EL (cell line): ENCODE results near the gene LAMTOR2.
A peak's percentile ranks its signal among the peaks of the same experiment; 100 is the strongest.

ENCODE experiments used
- DNase-seq: peaks from one replicate; pipeline ENCODE4 v3.0.0-alpha.2; 2016

The LAMTOR2 gene

DNA sequence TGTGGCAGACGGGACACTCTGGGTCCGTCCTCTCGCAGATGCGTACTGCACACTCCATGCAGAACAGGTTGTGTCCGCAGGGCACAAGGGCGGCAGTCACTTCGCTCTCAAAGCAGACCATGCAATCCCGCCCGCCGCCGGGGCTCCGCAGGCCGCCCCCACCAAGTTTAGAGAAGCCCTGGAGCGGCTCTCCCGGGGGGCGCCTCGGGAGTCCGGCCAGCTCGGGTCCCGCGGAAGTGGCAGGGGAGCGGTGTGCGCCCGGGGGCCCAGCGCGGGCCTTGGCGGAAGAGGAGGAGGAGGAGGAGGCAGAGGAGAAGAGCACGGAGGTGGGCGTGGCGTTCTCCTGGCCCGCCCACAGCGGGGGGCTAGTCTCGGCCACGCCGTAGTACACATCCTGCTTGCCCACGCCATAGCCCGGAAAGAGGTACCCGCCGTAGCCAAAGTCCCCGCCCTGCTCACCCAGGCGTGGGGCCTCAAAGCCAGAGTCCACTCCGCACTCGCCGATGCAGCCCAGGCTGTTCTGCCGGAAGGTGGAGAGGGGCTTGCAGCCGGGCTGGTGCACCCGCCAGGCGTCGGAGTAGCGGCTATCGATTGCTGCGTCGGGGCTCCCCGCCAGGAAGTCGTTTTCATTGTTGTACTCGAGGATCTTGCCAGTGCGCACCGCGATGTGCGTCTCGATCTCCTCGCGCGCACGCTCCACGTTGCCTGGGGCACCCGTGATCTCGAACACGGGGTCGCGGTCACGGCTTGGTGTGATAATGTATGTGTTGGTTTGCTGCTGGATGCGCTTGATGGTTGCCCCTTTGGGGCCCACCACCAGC, 22.2 kb downstream of the LAMTOR2 start:
- DNase-seq = no peak

- DNase-seq = no peak
Observed at GRCh38 chr1:156077430-156077760, 22.8 kb downstream of the LAMTOR2 start.

DNA sequence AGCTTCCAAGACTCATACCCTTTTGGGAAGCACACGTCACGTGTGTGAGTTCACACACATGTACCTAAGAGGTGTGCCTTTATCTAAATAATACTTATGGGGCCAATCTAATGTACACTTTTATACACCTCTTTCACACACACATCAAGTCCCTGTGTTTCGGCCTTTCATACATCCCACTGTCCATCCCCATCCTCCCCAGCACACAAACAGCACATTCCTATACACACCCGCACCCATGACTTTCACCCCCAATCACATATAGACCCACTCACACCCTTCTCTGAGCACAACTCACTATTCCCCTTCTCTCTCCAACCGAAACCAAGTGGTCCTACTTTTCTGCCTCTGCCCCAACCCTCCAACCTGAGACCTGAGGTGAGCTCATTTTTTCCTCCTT, 24.1 kb downstream of the LAMTOR2 start:
- DNase-seq = no peak

- DNase-seq = no peak
Observed at GRCh38 chr1:156079762-156080161, 25.2 kb downstream of the LAMTOR2 start.

DNA sequence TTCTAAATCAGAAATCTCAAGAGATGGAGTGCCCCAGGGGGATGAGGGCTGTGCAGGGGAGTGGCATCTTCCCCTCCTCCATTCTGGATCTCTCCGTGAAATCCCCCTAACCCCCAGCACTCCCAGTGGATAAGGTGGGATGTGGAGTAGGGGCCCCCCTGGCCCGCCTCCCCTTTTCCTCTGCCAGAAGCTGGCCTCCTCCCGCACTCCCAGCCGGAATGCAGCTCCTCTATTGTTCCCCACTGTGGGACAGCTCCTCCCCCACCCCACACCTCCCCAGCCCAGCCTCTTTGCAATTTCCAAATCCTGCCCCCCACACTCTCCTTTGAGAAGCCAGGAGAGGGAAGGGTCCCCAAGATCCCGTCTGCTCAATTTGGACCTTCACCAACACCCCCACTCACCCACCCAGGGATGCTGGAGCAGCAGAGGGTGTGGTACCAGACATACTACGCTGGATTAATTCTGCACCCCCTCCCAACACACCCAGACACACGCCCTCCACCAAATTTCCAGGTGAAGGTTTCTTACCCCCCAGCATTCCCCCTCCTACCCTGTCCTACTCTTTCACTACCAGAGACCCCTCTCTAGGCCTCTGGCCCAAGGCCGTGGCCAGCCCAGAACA, 25.8 kb downstream of the LAMTOR2 start:
- DNase-seq = no peak

GRCh38 chr1:156080863-156081179, 26.2 kb downstream of the LAMTOR2 start:
- DNase-seq = no peak

- DNase-seq = no peak
Observed at GRCh38 chr1:156081180-156081916, 26.8 kb downstream of the LAMTOR2 start.

- no peak for DNase-seq
Observed at GRCh38 chr1:156081917-156082308, 27.3 kb downstream of the LAMTOR2 start.

GRCh38 chr1:156082309-156083091, 27.9 kb downstream of the LAMTOR2 start, which contains the start of gene MEX3A:
Gene MEX3A (minus strand): TSS chr1:156082465. CDS start chr1:156081998, 467 bp downstream.
- peak; percentile 73 for DNase-seq

GRCh38 chr1:156083800-156084790, 29.5 kb downstream of the LAMTOR2 start:
- no peak for DNase-seq

DNA sequence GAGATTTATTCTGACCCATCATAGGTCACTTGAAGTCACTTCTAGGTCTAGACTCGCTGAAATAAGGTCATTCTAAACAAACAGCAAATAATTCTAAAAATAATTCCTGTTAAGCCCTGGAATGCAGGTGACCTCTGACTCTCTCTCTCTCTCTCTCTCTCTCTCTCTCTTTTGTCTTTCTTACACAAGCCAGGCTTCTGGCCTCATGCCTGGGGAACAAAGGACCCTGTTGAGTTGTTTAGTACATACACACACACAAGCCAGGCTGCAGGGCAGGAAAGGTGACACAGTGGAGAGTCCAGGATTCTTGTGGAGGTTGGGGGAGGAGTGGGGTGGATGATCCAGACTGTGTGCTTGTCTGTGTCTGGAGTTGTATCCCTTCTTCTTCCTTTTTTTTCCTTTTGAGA, 31.7 kb downstream of the LAMTOR2 start:
- peak; percentile 29 for DNase-seq

DNA sequence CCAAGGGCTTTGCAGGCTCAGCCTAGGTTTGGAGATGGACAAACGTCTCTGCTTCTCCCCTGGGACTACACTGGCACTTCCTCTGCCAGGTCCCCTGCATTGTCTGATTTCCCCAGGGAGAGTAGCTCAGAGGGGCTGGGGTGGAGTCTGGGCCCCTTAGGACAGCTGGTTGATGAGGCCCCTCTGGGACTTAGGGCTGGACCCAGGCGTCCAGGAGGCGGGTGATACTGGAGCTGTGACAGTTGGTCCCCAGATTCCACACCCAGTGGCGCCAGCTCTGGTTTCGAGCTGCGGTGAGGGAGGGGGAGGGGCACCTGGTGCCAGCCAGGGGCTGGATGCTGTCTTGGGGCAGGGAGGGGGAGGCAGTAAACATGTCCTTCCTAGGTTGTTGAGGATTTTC, 35.1 kb downstream of the LAMTOR2 start:
- DNase-seq = no peak

GRCh38 chr1:156090138-156090839, 35.7 kb downstream of the LAMTOR2 start:
- DNase-seq = no peak

GRCh38 chr1:156090840-156091188, 36.2 kb downstream of the LAMTOR2 start:
- DNase-seq = peak; percentile 75

DNA sequence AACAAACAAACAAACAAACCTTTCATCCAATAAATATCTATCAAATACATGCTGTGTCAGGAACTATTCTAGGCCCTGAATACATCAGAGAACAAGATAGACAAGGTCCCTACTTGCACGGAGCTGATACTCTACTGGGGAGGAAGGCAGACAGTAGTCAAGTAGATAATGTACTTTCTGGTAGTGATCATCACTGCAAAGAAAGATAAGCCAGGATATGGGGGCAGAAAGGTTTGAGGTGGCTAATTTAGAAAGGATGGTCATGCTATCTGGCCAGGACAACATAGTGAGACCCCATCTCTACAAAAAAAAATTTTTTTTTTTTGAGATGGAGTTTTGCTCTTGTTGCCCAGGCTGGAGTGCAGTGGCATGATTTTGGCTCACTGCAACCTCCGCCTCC, 37.0 kb downstream of the LAMTOR2 start:
- no peak for DNase-seq

- no peak for DNase-seq
Observed at GRCh38 chr1:156095906-156096508, 41.4 kb downstream of the LAMTOR2 start.

DNA sequence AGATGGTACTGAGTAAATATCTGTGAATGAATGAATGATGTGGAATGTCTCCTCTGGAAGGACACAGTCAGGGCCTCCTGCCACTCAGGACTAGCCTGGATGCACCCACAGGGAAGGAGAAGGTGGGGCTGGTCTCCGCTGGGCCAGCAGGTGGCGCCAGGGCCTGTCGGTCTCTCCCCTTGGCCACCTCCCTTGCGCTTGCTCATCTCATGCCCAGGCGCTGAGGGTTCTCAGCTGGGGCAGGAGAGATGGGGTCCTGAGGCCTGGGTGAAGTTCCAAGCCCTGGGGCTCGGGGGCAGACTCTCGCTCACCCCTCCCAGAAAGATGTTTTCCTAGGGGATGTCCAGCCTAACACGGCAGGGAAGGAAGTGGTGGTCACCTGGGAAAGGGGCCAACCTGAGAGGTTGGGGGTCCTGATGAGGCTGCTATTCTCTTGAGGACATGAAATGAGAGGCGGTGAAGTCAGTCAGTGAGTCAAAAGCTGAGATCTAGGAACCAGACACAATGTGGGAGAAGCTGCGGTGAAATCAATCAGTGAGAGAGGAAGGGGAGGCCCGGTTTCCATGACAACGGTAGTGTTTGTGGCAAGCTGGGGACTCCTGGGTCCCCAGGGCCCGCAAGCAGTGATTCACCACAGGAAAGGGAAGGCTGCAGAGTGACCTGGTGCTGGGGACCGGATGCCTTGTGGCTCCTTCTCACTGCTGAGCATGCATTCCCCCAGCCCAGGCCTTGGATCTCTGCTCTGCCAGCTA, 42.2 kb downstream of the LAMTOR2 start:
- peak; percentile 86 for DNase-seq

DNA sequence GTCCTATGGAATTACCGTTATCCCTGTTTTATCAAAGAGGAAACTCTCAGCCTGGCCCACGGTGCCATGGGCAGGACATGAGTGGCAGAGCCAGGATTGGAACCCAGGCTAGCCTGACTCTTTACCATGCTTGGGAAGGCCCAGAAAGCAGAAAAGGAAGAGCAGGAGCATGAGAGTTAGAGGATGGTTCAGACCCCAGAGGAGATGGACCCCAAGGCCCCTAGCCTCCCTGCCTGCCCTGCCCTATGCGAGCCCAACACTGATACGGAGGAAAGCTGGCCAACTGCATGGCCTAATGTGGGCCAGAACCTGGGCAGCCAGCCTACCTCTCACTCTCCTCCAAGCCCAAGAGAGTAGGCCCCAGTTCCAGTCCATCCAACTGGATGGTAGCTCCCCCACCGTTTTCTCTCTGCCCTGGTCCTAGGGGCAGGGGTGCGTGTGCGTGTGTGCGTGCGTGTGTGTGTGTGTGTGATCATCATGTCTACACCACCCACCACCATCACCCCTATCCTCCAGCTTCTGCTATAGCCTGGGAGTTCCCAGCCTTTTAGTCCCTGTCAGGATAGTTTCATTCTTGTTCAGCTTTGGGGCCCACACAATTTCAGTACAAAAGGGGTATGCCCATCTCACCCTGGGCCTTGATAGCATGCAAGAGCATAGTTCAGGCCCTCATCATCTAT, 43.1 kb downstream of the LAMTOR2 start:
- DNase-seq = no peak

- no peak for DNase-seq
Observed at GRCh38 chr1:156098784-156099183, 44.2 kb downstream of the LAMTOR2 start.

GRCh38 chr1:156099282-156099681, 44.7 kb downstream of the LAMTOR2 start:
- DNase-seq = no peak
